ENCODE data around the gene C1QTNF7.

DNA sequence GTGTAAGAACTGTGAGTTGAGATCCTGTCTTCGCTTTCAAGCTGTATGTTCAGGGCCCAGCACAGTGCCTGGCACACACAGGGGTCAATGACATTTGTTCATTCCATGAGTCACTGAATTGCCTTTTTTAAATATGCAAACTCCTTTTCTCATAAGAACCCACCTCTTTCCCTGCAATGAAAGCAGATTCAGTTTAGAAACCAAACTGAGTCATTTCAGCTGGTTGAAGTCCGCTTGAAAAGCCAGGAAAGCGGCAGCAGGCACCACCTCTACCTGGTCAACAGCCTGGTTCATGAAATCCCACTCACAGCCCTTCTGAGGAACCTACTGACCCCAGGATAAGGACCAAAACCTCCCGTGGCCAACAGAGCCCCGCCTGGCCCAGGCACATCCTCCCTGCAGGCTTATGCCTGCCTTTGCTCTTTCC, 4.5 kb upstream of the C1QTNF7 start:
- no peak for TF ChIP-seq POLR2A (IDR thresholded peaks at IDR 0.05; ENCODE audit: low read length)
- no peak for TF ChIP-seq GATA1 (IDR thresholded peaks at IDR 0.05; ENCODE audit: low read depth, low read length)

Data from erythroblast (primary cell).